ENCODE measurements around the gene TCF21. TPM values are rescaled to one million over a fixed set of nuclear protein-coding genes. Genes with fewer than 3 reads are reported as not detected.
A peak's percentile ranks its signal among the peaks of the same experiment; 100 is the strongest.

Gene TCF21
- total RNA-seq (9.0 and 10.1 TPM in 2 replicates), polyA plus RNA-seq (8.2 and 8.6 TPM in 2 replicates)

DNA sequence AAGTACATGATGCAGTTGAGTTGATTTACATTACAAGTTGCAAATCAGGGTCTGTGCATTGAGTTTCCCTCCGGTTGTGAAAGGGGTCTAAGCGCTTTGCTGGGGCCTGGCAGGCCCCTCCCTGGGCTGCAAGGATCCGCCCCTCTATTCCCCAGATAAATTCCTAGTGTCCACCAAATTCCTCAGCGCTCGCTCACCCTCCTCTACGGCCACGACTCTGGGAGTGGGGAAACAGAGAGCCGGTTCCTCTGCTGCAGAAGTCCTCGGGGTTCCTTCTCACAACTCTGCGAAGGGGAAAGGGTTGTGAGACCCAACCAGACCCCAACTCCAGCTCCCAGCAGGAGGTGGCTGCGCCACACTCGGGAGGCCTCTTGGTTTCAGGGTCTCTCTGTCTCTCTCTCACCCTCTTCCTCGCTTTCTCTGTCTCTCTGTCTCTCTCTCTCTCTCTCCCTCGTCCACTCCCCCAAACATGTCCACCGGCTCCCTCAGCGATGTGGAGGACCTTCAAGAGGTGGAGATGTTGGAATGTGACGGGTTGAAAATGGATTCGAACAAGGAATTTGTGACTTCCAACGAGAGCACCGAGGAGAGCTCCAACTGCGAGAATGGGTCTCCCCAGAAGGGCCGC lies at the start of gene TCF21:
TSS of gene TCF21 (plus strand) at position 185 of the 628 bp plus-strand sequence. CDS start at position 470, 285 bp downstream.
- Histone ChIP-seq H3K9me2 (replicated peaks; ENCODE audit: insufficient read depth) (no peaks in the 10 kb centered on the region), H3K4me2 (peak within 1 kb of the TSS; percentile 72), H3K36me3 (replicated peaks; ENCODE audit: insufficient read depth, low read depth) (no peaks in the 10 kb centered on the region), H2AFZ (peak within 1 kb of the TSS; percentile 34), H3K4me1 (ENCODE audit: insufficient read depth) (peaks cover 18% of the 10 kb centered on the region), H3K27ac (peak within 1 kb of the TSS; percentile 76), H3K4me3 (peak within 1 kb of the TSS; percentile 32), H3K9me3 (ENCODE audit: low read depth) (no peaks in the 10 kb centered on the region), H3K27me3 (peaks cover 86% of the 10 kb centered on the region), H4K20me1 (ENCODE audit: insufficient read depth, poor library complexity, severe bottlenecking) (no peaks in the 10 kb centered on the region), H3K79me2 (peaks cover 10% of the 10 kb centered on the region)
- TF ChIP-seq, protein P1, sequence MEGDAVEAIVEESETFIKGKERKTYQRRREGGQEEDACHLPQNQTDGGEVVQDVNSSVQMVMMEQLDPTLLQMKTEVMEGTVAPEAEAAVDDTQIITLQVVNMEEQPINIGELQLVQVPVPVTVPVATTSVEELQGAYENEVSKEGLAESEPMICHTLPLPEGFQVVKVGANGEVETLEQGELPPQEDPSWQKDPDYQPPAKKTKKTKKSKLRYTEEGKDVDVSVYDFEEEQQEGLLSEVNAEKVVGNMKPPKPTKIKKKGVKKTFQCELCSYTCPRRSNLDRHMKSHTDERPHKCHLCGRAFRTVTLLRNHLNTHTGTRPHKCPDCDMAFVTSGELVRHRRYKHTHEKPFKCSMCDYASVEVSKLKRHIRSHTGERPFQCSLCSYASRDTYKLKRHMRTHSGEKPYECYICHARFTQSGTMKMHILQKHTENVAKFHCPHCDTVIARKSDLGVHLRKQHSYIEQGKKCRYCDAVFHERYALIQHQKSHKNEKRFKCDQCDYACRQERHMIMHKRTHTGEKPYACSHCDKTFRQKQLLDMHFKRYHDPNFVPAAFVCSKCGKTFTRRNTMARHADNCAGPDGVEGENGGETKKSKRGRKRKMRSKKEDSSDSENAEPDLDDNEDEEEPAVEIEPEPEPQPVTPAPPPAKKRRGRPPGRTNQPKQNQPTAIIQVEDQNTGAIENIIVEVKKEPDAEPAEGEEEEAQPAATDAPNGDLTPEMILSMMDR (IDR thresholded peaks at IDR 0.05; ENCODE audit: poor library complexity): no peak
- TF ChIP-seq EZH2phosphoT487 (IDR thresholded peaks at IDR 0.05; ENCODE audit: low read depth, severe bottlenecking, unreplicated experiment): no peak
- TF ChIP-seq EZH2 (IDR thresholded peaks at IDR 0.05; ENCODE audit: borderline replicate concordance): no peak
- peak; percentile 51 for DNase-seq (ENCODE audit: low spot score)
- 13% methylated on average over 22 of the region's 22 CpGs for WGBS (ENCODE audit: low lambda C conversion rate, missing lambda C conversion rate)

DNA sequence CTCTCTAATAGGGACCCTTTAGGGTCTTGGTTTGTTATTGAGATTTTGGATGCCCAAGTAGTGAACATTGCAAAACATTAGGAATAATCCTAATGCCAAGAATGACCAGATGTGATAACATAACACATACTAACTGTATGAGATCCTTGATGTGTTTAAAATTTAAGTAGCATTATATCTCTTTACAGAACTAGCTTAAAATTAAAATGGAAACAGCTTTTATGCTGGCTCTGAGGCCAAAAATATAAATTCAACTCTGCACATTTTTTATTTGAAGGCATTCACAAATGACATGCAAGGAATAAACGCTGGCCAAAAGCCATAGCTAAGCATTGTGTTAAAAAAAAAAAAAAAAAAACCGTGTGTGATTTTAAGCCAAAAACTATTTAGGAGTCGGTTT lies 47.7 kb upstream of the TCF21 start:
- no peaks in the 10 kb centered on the region for H3K4me1 ChIP-seq (ENCODE audit: insufficient read depth)
- no peaks in the 10 kb centered on the region for H3K36me3 ChIP-seq (replicated peaks; ENCODE audit: insufficient read depth, low read depth)
- WGBS (ENCODE audit: low lambda C conversion rate, missing lambda C conversion rate): 76% methylated on average over 3 of the region's 3 CpGs
- no peak overlapping the region for H3K27ac ChIP-seq
- H3K9me3 ChIP-seq (ENCODE audit: low read depth): no peaks in the 10 kb centered on the region
- no peak for DNase-seq (ENCODE audit: low spot score)
- H3K27me3 ChIP-seq: no peaks in the 10 kb centered on the region
- H4K20me1 ChIP-seq (ENCODE audit: insufficient read depth, poor library complexity, severe bottlenecking): no peaks in the 10 kb centered on the region
- no peaks in the 10 kb centered on the region for H3K9me2 ChIP-seq (replicated peaks; ENCODE audit: insufficient read depth)
- no peak overlapping the region for H3K4me3 ChIP-seq
- H3K79me2 ChIP-seq: no peaks in the 10 kb centered on the region
- H2AFZ ChIP-seq: no peak overlapping the region
- TF ChIP-seq EZH2 (IDR thresholded peaks at IDR 0.05; ENCODE audit: borderline replicate concordance) (no peak), EZH2phosphoT487 (IDR thresholded peaks at IDR 0.05; ENCODE audit: low read depth, severe bottlenecking, unreplicated experiment) (no peak)
- TF ChIP-seq, protein P1 (IDR thresholded peaks at IDR 0.05; ENCODE audit: poor library complexity): no peak
- no peak overlapping the region for H3K4me2 ChIP-seq

DNA sequence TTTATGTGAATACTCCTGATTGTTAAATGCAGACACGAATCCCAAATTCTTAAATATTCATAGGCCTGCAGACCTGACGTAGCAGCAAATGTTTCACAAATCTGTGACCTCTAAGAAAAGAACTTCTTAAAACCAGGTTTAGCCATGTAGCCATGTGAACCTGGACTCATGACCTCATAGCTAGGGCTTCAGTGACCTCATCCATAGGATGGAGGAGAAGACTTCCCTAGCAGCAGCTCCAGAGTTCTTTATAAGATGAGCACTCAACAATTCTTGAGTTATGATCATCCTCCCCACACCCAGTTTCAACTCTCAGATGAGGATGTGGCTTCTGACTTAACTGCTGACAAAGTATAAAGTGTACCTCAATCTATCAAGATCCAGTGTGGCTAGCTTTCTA lies 45.8 kb upstream of the TCF21 start:
- Histone ChIP-seq H3K27ac (no peak overlapping the region), H4K20me1 (ENCODE audit: insufficient read depth, poor library complexity, severe bottlenecking) (no peaks in the 10 kb centered on the region), H3K9me3 (ENCODE audit: low read depth) (no peaks in the 10 kb centered on the region), H3K4me2 (no peak overlapping the region), H2AFZ (no peak overlapping the region), H3K9me2 (replicated peaks; ENCODE audit: insufficient read depth) (no peaks in the 10 kb centered on the region), H3K79me2 (no peaks in the 10 kb centered on the region), H3K36me3 (replicated peaks; ENCODE audit: insufficient read depth, low read depth) (no peaks in the 10 kb centered on the region), H3K4me1 (ENCODE audit: insufficient read depth) (no peaks in the 10 kb centered on the region), H3K4me3 (no peak overlapping the region), H3K27me3 (no peaks in the 10 kb centered on the region)
- TF ChIP-seq EZH2 (IDR thresholded peaks at IDR 0.05; ENCODE audit: borderline replicate concordance) (no peak), EZH2phosphoT487 (IDR thresholded peaks at IDR 0.05; ENCODE audit: low read depth, severe bottlenecking, unreplicated experiment) (no peak)
- TF ChIP-seq, protein P1 (IDR thresholded peaks at IDR 0.05; ENCODE audit: poor library complexity): no peak
- WGBS (ENCODE audit: low lambda C conversion rate, missing lambda C conversion rate): 96% methylated on average over 2 of the region's 2 CpGs
- DNase-seq (ENCODE audit: low spot score): no peak
